ENCODE measurements around the gene FKBP1B. TPM values are rescaled to one million over a fixed set of nuclear protein-coding genes. Genes with fewer than 3 reads are reported as not detected.

FKBP1B gene
- total RNA-seq, 4 donors from 2014 or later = 6.0 to 27.3 (median 8.4) TPM

GRCh38 chr2:24009680-24010476 is 39.7 kb upstream of the FKBP1B start, which contains the start of gene MFSD2B:
TSS of gene MFSD2B (plus strand) at chr2:24010085. CDS start at chr2:24010097, 12 bp downstream.
- Histone ChIP-seq H3K4me3 (peak within 1 kb of the TSS in 3 of 4 donors; percentile 37 to 48 (median 42)), H3K36me3 (no peaks in the 10 kb centered on the region), H3K4me1 (peaks cover 0 to 13% (median 11%) of the 10 kb centered on the region in 4 donors), H3K27me3 (peaks cover 46% of the 10 kb centered on the region), H3K9me3 (no peaks in the 10 kb centered on the region), H3K27ac (no peak within 1 kb of the TSS)
- intact Hi-C loops (cut with DNase I; ENCODE audit: low total_unique reads) (no loop called here), in situ Hi-C loops (cut with MboI; ENCODE audit: low pct_ligation_motif_present in 1 of 4, low pct_unique_long_range_greater_than_20kb in 1 of 4, low sequenced_read_pairs in 3 of 4) (no loop called here)
- 10% methylated on average over 39 of the region's 75 CpGs; no CpG with 5 or more reads in 1 of the 2 donors for WGBS, 2 donors (ENCODE audit: low coverage in 1 of 2)
- no peak for DNase-seq
- TF ChIP-seq CTCF (IDR thresholded peaks at IDR 0.05) (no peak), POLR2A (IDR thresholded peaks at IDR 0.05) (no peak), EP300 (IDR thresholded peaks at IDR 0.05; ENCODE audit: low read depth) (no peak), POLR2AphosphoS5 (IDR thresholded peaks at IDR 0.05) (no peak)

- Histone ChIP-seq H3K27ac (no peak overlapping the region), H3K27me3 (peaks cover 46% of the 10 kb centered on the region), H3K4me1 (peaks cover 0 to 13% (median 11%) of the 10 kb centered on the region in 4 donors), H3K36me3 (no peaks in the 10 kb centered on the region), H3K9me3 (no peaks in the 10 kb centered on the region), H3K4me3 (peak overlapping the region in 3 of 4 donors; percentile 37 to 48 (median 42))
- intact Hi-C loops (cut with DNase I; ENCODE audit: low total_unique reads) = no loop called here
- in situ Hi-C loops (cut with MboI; ENCODE audit: low pct_ligation_motif_present in 1 of 4, low pct_unique_long_range_greater_than_20kb in 1 of 4, low sequenced_read_pairs in 3 of 4) = no loop called here
- TF ChIP-seq POLR2AphosphoS5 (IDR thresholded peaks at IDR 0.05) (no peak), EP300 (IDR thresholded peaks at IDR 0.05; ENCODE audit: low read depth) (no peak), CTCF (IDR thresholded peaks at IDR 0.05) (no peak), POLR2A (IDR thresholded peaks at IDR 0.05) (no peak)
- 64% methylated on average over 30 of the region's 37 CpGs; no CpG with 5 or more reads in 1 of the 2 donors for WGBS, 2 donors (ENCODE audit: low coverage in 1 of 2)
- no peak for DNase-seq
Observed at GRCh38 chr2:24010477-24011249, 38.9 kb upstream of the FKBP1B start.

GRCh38 chr2:24011250-24012104 is 38.1 kb upstream of the FKBP1B start:
- Histone ChIP-seq H3K36me3 (no peaks in the 10 kb centered on the region), H3K27ac (no peak overlapping the region), H3K9me3 (no peaks in the 10 kb centered on the region), H3K4me1 (peaks cover 0 to 13% (median 11%) of the 10 kb centered on the region in 4 donors), H3K27me3 (peaks cover 46% of the 10 kb centered on the region), H3K4me3 (no peak overlapping the region)
- in situ Hi-C loops (cut with MboI; ENCODE audit: low pct_ligation_motif_present in 1 of 4, low pct_unique_long_range_greater_than_20kb in 1 of 4, low sequenced_read_pairs in 3 of 4) = no loop called here
- DNase-seq = no peak
- 58 to 60% methylated on average over 6 to 7 of the region's 7 CpGs for WGBS, 2 donors (ENCODE audit: low coverage in 1 of 2)
- TF ChIP-seq POLR2AphosphoS5 (IDR thresholded peaks at IDR 0.05) (no peak), POLR2A (IDR thresholded peaks at IDR 0.05) (no peak), CTCF (IDR thresholded peaks at IDR 0.05) (no peak), EP300 (IDR thresholded peaks at IDR 0.05; ENCODE audit: low read depth) (no peak)
- intact Hi-C loops (cut with DNase I; ENCODE audit: low total_unique reads) = no loop called here
